Right lobe of liver (tissue), 6 donors: ENCODE data around the gene GPC6. TPM values are rescaled to one million over a fixed set of nuclear protein-coding genes. Genes with fewer than 3 reads are reported as not detected.
A peak's percentile ranks its signal among the peaks of the same experiment; 100 is the strongest.

Experiments
- ATAC-seq, 4 donors: fragments of 200-7000 bp; cut with Tn5 transposase; one replicate each; pipeline ENCODE4 v1.9.1; 2020; ENCODE audit warnings: mild to moderate bottlenecking in 4 of 4, moderate library complexity in 4 of 4
- DNase-seq, 3 donors: peaks; one replicate each; pipeline ENCODE4 v3.0.0-alpha.2; 2020
- H3K27ac ChIP-seq, 3 donors: fragments of 200-600 bp; one replicate each; pipeline ENCODE4 v1.8.0; 2022
- H3K27me3 ChIP-seq, 2 donors: fragments of 200-600 bp; one replicate each; pipeline ENCODE4 v1.8.0; 2022
- H3K36me3 ChIP-seq, 4 donors: fragments of 200-600 bp; sonication (generic) in 1 of 4; one replicate each; pipeline versions ENCODE4 v1.5.1 to v1.8.0; 2017 to 2022; ENCODE audit warnings: control low read depth in 1 of 4
- H3K4me1 ChIP-seq, 4 donors: fragments of 200-600 bp; sonication (generic) in 1 of 4; one replicate each; pipeline versions ENCODE4 v1.5.1 to v1.8.0; 2017 to 2022; ENCODE audit warnings: control low read depth in 1 of 4
- H3K4me3 ChIP-seq, 3 donors: fragments of 200-600 bp; one replicate each; pipeline ENCODE4 v1.8.0; 2022
- H3K9me3 ChIP-seq, 4 donors: fragments of 200-600 bp; sonication (generic) in 1 of 4; one replicate each; pipeline versions ENCODE4 v1.5.1 to v1.8.0; 2017 to 2022; ENCODE audit warnings: control low read depth in 1 of 4
- POLR2A ChIP-seq: fragments of 450-650 bp; IDR thresholded peaks from one replicate; pipeline ENCODE4 v1.6.1; 2017; ENCODE audit warnings: antibody characterized with exemption, mild to moderate bottlenecking
- WGBS: methylation state at CpG from one replicate; pipeline ENCODE4 v1.1.6; 2018; ENCODE audit warnings: low coverage, low lambda C conversion rate; ENCODE audit not compliant: insufficient coverage; ENCODE audit errors: missing lambda C conversion rate; 5-methylcytosine and 5-hydroxymethylcytosine counted together
- intact Hi-C, 2 donors: fragments of 100-400 bp; cut with DNase I; formaldehyde crosslinking; loops; one replicate each; pipeline versions ENCODE4 v1.11.2 to v1.14.1; 2022
- total RNA-seq, 6 experiments: library from RNA; depleted of rRNA in 2 of 6; stranded (reverse); fragments of >200 nt in 2 of 6; fragmentation: NEBNext Ultra II Directional in 3 of 6; extraction: Animal tissue kit (Norgen Biotek cat#: 25700) in 3 of 6; gene quantifications; one replicate each; pipeline versions ENCODE4 v1.1.0 to v1.2.4, GENCODE V29; 2016 to 2023
- TF ChIP-seq, protein P1 (sequence below), 4 donors: fragments of 200-600 bp in 3 of 4; fragments of 450-650 bp in 1 of 4; IDR thresholded peaks; one replicate each; pipeline versions ENCODE4 v1.5.1 to v1.8.0; 2016 to 2022; ENCODE audit warnings: antibody characterized with exemption in 4 of 4, mild to moderate bottlenecking in 2 of 4
- donor health status: DM: no; HTN: yes; CAD: no.
- donor health status: DM: no; HTN: no; CAD: no.
- donor health status: DM: no; HTN: no; CAD: no.
- donor health status: DM: no; HTN: yes; CAD: no.
- donor health status: DM: no; HTN: yes; CAD: no.

The GPC6 gene
- total RNA-seq, 6 experiments from 2014 or later: 18.6 to 30.1 (median 20.2) TPM

DNA sequence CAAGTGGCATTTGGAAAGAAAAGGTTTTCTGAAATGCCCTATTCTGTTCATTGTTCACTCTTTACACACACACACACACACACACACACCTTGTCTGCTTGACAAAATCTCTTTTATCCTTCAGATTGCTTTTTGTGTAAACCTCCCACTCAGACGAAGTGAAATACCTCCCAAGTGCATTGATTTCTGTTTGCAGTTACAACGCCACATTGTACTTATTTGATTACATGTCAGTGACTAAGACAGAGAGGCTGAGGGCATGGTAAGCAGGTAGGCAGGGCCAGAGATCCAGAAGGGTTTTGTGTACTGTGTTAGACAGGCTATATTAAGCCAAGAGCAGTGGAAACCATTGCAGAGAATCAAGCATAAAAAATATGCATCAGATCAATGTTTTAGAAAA, 561.8 kb downstream of the GPC6 start:
- TF ChIP-seq, protein P1, sequence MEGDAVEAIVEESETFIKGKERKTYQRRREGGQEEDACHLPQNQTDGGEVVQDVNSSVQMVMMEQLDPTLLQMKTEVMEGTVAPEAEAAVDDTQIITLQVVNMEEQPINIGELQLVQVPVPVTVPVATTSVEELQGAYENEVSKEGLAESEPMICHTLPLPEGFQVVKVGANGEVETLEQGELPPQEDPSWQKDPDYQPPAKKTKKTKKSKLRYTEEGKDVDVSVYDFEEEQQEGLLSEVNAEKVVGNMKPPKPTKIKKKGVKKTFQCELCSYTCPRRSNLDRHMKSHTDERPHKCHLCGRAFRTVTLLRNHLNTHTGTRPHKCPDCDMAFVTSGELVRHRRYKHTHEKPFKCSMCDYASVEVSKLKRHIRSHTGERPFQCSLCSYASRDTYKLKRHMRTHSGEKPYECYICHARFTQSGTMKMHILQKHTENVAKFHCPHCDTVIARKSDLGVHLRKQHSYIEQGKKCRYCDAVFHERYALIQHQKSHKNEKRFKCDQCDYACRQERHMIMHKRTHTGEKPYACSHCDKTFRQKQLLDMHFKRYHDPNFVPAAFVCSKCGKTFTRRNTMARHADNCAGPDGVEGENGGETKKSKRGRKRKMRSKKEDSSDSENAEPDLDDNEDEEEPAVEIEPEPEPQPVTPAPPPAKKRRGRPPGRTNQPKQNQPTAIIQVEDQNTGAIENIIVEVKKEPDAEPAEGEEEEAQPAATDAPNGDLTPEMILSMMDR (IDR thresholded peaks at IDR 0.05): no peak
- no peak for TF ChIP-seq POLR2A
- no peak overlapping the region for H3K4me3 ChIP-seq
- H3K9me3 ChIP-seq: no peaks in the 10 kb centered on the region
- no peaks in the 10 kb centered on the region for H3K4me1 ChIP-seq
- no peaks in the 10 kb centered on the region for H3K27me3 ChIP-seq
- ATAC-seq (peak in 2 of 4 donors; percentile 60 to 95), DNase-seq (no peak)
- H3K27ac ChIP-seq: no peak overlapping the region
- H3K36me3 ChIP-seq: no peaks in the 10 kb centered on the region
- intact Hi-C loops: no loop called here
- 41% methylated on average over 2 of the region's 2 CpGs for WGBS

DNA sequence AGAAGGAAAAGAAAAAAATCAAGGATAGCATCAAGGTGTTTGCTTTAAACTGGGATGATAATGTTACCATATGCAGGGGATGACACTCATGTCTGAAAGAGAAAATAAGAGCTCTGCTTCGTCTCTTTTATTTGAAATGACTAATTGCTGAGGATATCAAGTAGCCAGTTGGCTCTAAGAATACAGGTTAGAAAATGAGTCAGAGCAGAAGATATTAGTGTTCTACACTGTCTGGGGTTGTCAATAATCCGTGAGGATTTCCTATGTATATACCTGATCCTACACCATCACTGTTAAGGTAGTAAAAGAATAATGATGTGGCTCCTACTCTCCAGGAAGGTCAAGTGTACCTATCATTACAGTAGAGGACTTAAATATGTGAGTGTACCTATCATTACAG, 562.5 kb downstream of the GPC6 start:
- no peaks in the 10 kb centered on the region for H3K27me3 ChIP-seq
- H3K4me3 ChIP-seq: no peak overlapping the region
- H3K36me3 ChIP-seq: no peaks in the 10 kb centered on the region
- WGBS: 63% methylated on average over 2 of the region's 2 CpGs
- no peak overlapping the region for H3K27ac ChIP-seq
- TF ChIP-seq POLR2A: no peak
- TF ChIP-seq, protein P1 (IDR thresholded peaks at IDR 0.05): no peak
- intact Hi-C loops: no loop called here
- no peak for DNase-seq
- H3K9me3 ChIP-seq: no peaks in the 10 kb centered on the region
- H3K4me1 ChIP-seq: no peaks in the 10 kb centered on the region
- no peak for ATAC-seq

DNA sequence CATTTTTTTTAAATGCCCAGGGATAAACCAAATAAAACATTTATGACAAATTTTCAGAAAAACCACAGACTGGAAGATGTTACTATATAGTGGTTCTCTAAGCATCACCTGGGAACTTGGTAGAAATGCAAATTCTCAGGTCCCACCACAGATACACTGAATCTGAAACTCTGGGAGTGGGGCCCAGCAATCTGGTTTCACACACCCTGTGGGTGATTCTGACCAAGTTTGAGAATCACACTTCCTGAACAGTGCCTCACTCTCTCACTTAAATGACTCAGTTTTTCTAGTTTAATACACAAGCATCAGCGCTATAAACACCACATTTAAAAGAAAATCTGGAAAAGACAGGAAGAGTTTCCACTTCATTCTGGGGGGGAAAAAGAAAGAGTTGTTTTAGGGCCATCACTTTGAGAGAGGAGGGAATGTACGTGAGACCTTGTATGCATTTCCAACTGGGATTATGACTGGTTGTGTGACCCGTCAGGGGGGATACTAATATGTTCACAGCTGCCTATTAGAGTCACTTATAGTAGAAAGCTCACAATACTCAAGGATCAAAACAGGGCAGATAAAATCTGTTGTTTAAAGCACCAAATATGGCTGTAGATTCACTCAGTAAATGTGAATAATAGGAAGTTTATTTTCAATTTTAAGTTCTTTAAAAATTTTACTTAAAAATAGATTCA, 567.7 kb downstream of the GPC6 start:
- TF ChIP-seq, protein P1 (IDR thresholded peaks at IDR 0.05): no peak
- no peak for TF ChIP-seq POLR2A
- Histone ChIP-seq H3K4me1 (no peaks in the 10 kb centered on the region), H3K9me3 (no peaks in the 10 kb centered on the region), H3K27me3 (no peaks in the 10 kb centered on the region), H3K27ac (no peak overlapping the region), H3K36me3 (no peaks in the 10 kb centered on the region), H3K4me3 (no peak overlapping the region)
- 43% methylated on average over 3 of the region's 3 CpGs for WGBS
- ATAC-seq: no peak
- intact Hi-C loops: no loop called here
- DNase-seq: no peak

DNA sequence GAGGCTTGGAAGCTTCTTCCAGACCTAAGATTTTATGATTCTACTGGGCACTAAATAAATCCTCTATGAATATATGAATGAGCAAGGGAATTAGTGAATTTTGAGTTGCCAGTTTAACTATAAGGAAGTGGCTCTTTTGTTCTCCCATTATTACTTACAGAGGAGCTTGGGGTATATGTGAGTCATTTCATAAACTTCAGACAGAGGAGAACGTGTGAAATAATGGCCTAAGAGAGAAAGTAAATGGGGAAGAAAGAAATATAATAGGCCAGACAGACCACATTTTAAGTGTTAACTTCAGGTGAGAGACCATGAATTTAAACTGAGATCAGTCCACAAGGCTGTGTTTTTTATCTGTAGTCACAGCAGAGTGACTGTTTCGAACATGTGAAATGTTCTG, 570.9 kb downstream of the GPC6 start:
- Histone ChIP-seq H3K4me1 (no peaks in the 10 kb centered on the region), H3K27me3 (no peaks in the 10 kb centered on the region), H3K27ac (no peak overlapping the region), H3K36me3 (no peaks in the 10 kb centered on the region), H3K4me3 (no peak overlapping the region), H3K9me3 (no peaks in the 10 kb centered on the region)
- intact Hi-C loops: no loop called here
- 57% methylated on average over 2 of the region's 2 CpGs for WGBS
- DNase-seq: no peak
- no peak for ATAC-seq
- TF ChIP-seq, protein P1 (IDR thresholded peaks at IDR 0.05): no peak
- TF ChIP-seq POLR2A: no peak
